ENCODE measurements around the gene ASF1B.

- TF ChIP-seq, protein P1, sequence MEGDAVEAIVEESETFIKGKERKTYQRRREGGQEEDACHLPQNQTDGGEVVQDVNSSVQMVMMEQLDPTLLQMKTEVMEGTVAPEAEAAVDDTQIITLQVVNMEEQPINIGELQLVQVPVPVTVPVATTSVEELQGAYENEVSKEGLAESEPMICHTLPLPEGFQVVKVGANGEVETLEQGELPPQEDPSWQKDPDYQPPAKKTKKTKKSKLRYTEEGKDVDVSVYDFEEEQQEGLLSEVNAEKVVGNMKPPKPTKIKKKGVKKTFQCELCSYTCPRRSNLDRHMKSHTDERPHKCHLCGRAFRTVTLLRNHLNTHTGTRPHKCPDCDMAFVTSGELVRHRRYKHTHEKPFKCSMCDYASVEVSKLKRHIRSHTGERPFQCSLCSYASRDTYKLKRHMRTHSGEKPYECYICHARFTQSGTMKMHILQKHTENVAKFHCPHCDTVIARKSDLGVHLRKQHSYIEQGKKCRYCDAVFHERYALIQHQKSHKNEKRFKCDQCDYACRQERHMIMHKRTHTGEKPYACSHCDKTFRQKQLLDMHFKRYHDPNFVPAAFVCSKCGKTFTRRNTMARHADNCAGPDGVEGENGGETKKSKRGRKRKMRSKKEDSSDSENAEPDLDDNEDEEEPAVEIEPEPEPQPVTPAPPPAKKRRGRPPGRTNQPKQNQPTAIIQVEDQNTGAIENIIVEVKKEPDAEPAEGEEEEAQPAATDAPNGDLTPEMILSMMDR (IDR thresholded peaks at IDR 0.05) = no peak
- TF ChIP-seq POLR2AphosphoS5 (IDR thresholded peaks at IDR 0.05) = no peak
These were observed 24.9 kb downstream of the ASF1B start for GRCh38 chr19:14111486-14111885.

Data from transverse colon (tissue), 4 donors.